K562 (cell line): ENCODE measurements around the gene LMNTD2. TPM values are rescaled to one million over a fixed set of nuclear protein-coding genes. Genes with fewer than 3 reads are reported as not detected.

Experiments used
- ADNP ChIP-seq: fragments of 200-800 bp; sonication (Bioruptor generic); IDR thresholded peaks from 2 replicates; pipeline ENCODE4 v1.6.1; 2016; ENCODE audit warnings: missing genetic modification characterization, missing compliant biosample characterization
- ATF1 ChIP-seq, 2 experiments: fragments of 450-650 bp in 1 of 2; IDR thresholded peaks; 2 replicates each; pipeline ENCODE4 v1.6.1; 2016; ENCODE audit warnings: missing compliant biosample characterization in 1 of 2, missing genetic modification characterization in 1 of 2
- CHD2 ChIP-seq: IDR thresholded peaks from 2 replicates; pipeline ENCODE4 v1.6.1; 2011; ENCODE audit warnings: low read depth, low read length
- ELF2 ChIP-seq: fragments of 250-450 bp; sonication (Bioruptor Pico); IDR thresholded peaks from 2 replicates; pipeline ENCODE4 v1.5.0; 2021; ENCODE audit warnings: mild to moderate bottlenecking
- EP400 ChIP-seq: fragments of 450-650 bp; IDR thresholded peaks from 2 replicates; pipeline ENCODE4 v1.6.1; 2017; ENCODE audit warnings: antibody characterized with exemption, mild to moderate bottlenecking, moderate library complexity
- GABPB1 ChIP-seq: sonication (generic); formaldehyde crosslinking; IDR thresholded peaks from 2 replicates; pipeline ENCODE4 v1.8.0; 2022; ENCODE audit warnings: mild to moderate bottlenecking, missing genetic modification reagents
- HDAC1 ChIP-seq, 2 experiments: fragments of 450-650 bp; IDR thresholded peaks; 2 replicates each; pipeline ENCODE4 v1.6.1; 2016 to 2017; ENCODE audit warnings: inconsistent platforms in 1 of 2, mild to moderate bottlenecking in 1 of 2, moderate library complexity in 1 of 2
- HEY1 ChIP-seq: fragments of 250-450 bp; sonication (Bioruptor Pico); IDR thresholded peaks from 2 replicates; pipeline ENCODE4 v1.5.0; 2020; ENCODE audit warnings: mild to moderate bottlenecking, moderate library complexity, borderline replicate concordance
- PCBP1 ChIP-seq: fragments of 200-400 bp; formaldehyde crosslinking; IDR thresholded peaks from 2 replicates; pipeline ENCODE4 v1.6.1; 2018; ENCODE audit warnings: mild to moderate bottlenecking, low read depth, low read length; ENCODE audit not compliant: poor library complexity, severe bottlenecking
- RBM17 ChIP-seq: fragments of 200-400 bp; formaldehyde crosslinking; IDR thresholded peaks from 2 replicates; pipeline ENCODE4 v1.6.1; 2017; ENCODE audit warnings: low read depth, mild to moderate bottlenecking, low read length, borderline replicate concordance
- SRSF7 ChIP-seq: fragments of 200-400 bp; formaldehyde crosslinking; optimal IDR thresholded peaks from 2 replicates; pipeline ENCODE3; 2017; ENCODE audit warnings: mild to moderate bottlenecking, low read depth, low read length
- TARDBP ChIP-seq: fragments of 450-650 bp; IDR thresholded peaks from 2 replicates; pipeline ENCODE4 v1.6.1; 2016
- THAP7 ChIP-seq: fragments of 250-450 bp; sonication (Bioruptor Pico); IDR thresholded peaks from 2 replicates; pipeline ENCODE4 v1.5.0; 2021
- THRA ChIP-seq: fragments of 450-650 bp; IDR thresholded peaks from 2 replicates; pipeline ENCODE4 v1.6.1; 2017; ENCODE audit warnings: mild to moderate bottlenecking, moderate library complexity
- ZBTB12 ChIP-seq: fragments of 250-450 bp; sonication (Bioruptor Pico); IDR thresholded peaks from 2 replicates; pipeline ENCODE4 v1.4.0; 2020
- ZFPM2 ChIP-seq: fragments of 250-450 bp; sonication (Bioruptor Pico); IDR thresholded peaks from 2 replicates; pipeline ENCODE4 v1.5.1; 2022; ENCODE audit warnings: mild to moderate bottlenecking
- ZHX1 ChIP-seq: fragments of 150-350 bp; conservative IDR thresholded peaks from 2 replicates; pipeline ENCODE4 v1.6.1; 2014; ENCODE audit warnings: low read length
- ZNF12 ChIP-seq: sonication (generic); formaldehyde crosslinking; IDR thresholded peaks from 2 replicates; pipeline ENCODE4 v1.4.0; 2020; ENCODE audit warnings: mild to moderate bottlenecking, missing genetic modification reagents
- ZNF133 ChIP-seq: fragments of 250-450 bp; sonication (Bioruptor Pico); IDR thresholded peaks from 2 replicates; pipeline ENCODE4 v1.4.0; 2020; ENCODE audit warnings: mild to moderate bottlenecking
- ZNF3 ChIP-seq: fragments of 250-450 bp; sonication (Bioruptor Pico); IDR thresholded peaks from 2 replicates; pipeline ENCODE4 v1.5.0; 2021; ENCODE audit warnings: mild to moderate bottlenecking, moderate library complexity
- ZNF311 ChIP-seq: fragments of 250-450 bp; sonication (Bioruptor Pico); IDR thresholded peaks from 2 replicates; pipeline ENCODE4 v1.4.0; 2020; ENCODE audit warnings: mild to moderate bottlenecking, moderate library complexity
- ZNF79 ChIP-seq: fragments of 250-450 bp; sonication (Bioruptor Pico); IDR thresholded peaks from 2 replicates; pipeline ENCODE4 v1.4.0; 2020; ENCODE audit warnings: low read depth, mild to moderate bottlenecking, moderate library complexity
- polyA plus RNA-seq, 8 experiments: library from polyadenylated mRNA; depleted of rRNA in 4 of 8; stranded (reverse) in 5 of 8; unstranded in 3 of 8; fragments of >200 nt; fragmentation: Nextera tagmentation in 2 of 8; fragmentation: Illumina TruSeq in 1 of 8; extraction: Ambion mirVana in 2 of 8; extraction: Trizol in 1 of 8; gene quantifications; 2 replicates each; pipeline versions ENCODE4 v1.2.1 to v1.2.3, GENCODE V29; 2011 to 2014; ENCODE audit warnings: inconsistent platforms in 1 of 8, missing spikeins in 1 of 8
- total RNA-seq, 7 experiments: library from RNA; depleted of rRNA in 6 of 7; stranded (reverse); fragments of >200 nt in 6 of 7; fragmentation: Illumina TruSeq in 2 of 7; extraction: Trizol in 2 of 7; gene quantifications; 2 replicates each; pipeline versions ENCODE4 v1.2.1 to v1.2.3, GENCODE V29; 2011 to 2021; ENCODE audit warnings: low replicate concordance in 1 of 7

The LMNTD2 gene
- total and polyA plus RNA-seq, 9 of the 15 experiments (the other 6 are each of a cell fraction or from before 2014, with no cell fraction given) = 0.48 to 4.2 (median 1.5) TPM; not detected in 3

GRCh38 chr11:587978-588380 is 27.4 kb upstream of the LMNTD2 start (continued):
- TF ChIP-seq ADNP (tag) (no peak), ZNF12 (no peak), ELF2 (no peak), GABPB1 (CRISPR knock-in tag) (0 out of 2 replicates have a peak, but pooled peaks have one; percentile 23), THAP7 (CRISPR knock-in tag) (no peak), ZHX1 (no peak), HEY1 (CRISPR knock-in tag) (no peak), EP400 (peak; percentile 66; the same call in 1 of the 2 replicates), ZNF3 (CRISPR knock-in tag) (no peak), TARDBP (no peak), THRA (no peak), ATF1 (CRISPR knock-in tag; IDR thresholded peaks at IDR 0.05) (no peak), ATF1 (tag; IDR thresholded peaks at IDR 0.05) (0 out of 2 replicates have a peak, but pooled peaks have one; percentile 16), HDAC1 (IDR thresholded peaks at IDR 0.05) (no peak; a peak in 1 of 4 replicates), RBM17 (no peak), PCBP1 (no peak), CHD2 (no peak), ZBTB12 (CRISPR knock-in tag) (no peak), ZNF311 (no peak), ZNF79 (CRISPR knock-in tag) (no peak), ZFPM2 (CRISPR knock-in tag) (no peak), SRSF7 (no peak), ZNF133 (no peak)
